ENCODE data around the gene SH3BP5L.

SH3BP5L gene

DNA sequence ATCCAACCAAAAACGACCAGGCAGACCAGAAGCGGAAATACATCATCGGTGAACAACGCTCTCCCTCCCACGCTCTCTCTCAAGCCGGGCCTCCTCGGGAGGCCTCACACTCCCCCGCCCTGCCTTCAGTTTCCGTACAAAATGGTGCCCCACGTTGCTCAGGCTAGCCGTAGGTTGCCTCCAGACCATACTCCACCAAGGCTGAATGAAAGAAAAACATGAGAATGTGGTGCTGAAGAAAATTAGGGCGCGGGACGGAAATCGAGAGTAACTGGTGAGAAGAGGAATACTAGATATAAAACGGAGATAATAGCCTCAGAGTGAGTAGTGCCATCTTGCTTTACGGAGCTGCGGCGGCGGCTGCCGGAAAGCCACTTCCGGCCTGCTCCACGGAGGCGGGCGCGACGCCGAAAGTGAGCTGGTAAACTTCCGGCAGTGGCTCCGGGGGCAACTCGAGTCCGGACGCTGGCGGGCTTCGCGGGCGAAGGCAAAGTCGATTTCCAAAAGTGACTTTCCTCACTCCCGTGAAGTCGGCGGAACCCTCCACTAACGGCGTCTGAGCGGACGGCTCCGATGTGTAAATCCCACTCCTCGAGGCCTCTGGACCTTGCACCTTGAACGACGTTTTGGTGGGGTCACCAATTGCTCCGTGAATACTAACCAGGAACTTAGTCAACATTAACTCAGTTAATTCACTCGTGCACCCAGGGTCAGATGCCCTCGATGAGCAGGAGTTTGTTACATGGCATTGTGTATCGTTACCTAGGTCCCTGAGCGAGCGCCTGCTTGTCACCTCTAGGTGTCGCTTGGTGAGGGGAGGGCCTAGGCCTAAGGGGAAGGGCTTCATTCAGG lies at the start of gene SH3BP5L:
SH3BP5L (minus strand) TSS at position 7 of the 852 bp plus-strand sequence. CDS start 980 bp downstream, outside the sequence.
- DNase-seq: peak; percentile 96

DNA sequence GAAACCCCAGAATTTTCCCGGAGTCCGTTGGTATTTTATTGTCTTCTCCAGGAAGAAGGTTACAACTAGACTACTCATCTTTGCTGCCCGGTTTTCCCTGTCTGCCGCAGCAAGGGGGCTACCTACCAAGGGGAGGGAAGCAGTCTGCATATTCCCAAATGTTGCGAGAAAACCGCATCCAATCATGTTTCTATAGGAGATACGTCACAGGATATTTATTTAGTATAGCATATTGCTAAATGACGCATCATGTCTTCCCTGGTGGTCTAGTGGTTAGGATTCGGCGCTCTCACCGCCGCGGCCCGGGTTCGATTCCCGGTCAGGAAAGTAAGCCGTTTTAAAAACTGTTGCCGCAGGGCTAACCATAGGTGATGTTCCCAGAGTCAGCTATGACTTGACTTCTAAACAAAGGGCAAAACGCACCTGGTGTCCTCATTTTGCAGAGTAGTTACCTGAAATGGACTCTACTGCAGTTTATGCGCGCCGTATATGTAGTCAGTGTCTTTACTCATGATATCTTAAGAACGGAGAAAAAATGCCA lies 48.3 kb upstream of the SH3BP5L start:
- peak; percentile 93 for DNase-seq

- DNase-seq: peak; percentile 98
These were observed 47.8 kb upstream of the SH3BP5L start for GRCh38 chr1:248873409-248873992.

- peak; percentile 82 for DNase-seq
These were observed 47.2 kb upstream of the SH3BP5L start for GRCh38 chr1:248872752-248873408.

DNA sequence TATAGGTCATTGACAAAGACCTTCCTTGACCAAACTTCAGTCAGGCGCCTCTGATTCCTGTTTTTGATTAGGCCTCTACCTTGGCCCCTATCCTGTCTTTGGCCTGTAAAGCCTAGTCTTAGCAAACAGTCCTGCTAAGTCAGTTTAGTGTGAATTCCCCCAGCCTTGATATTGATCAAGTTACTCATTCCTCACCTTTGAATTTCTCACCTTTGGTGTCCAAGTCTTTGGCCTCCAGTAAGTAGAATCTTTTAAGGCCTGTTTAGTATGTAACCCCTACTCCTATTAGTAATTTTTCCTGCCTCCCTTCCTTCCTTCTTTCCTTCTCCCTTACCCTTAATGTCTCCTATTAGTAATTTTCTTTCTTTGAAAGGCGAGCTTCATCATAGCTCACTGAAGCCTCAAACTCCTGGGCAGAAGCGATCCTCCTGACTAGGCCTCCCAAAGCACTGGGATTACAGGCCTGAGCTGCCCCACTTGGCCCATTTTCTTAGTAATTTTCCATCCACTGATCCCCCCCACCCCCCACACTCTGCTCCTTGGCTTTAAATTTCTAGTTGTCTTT lies 46.2 kb upstream of the SH3BP5L start:
- no peak for DNase-seq

GRCh38 chr1:248862998-248863881 lies 37.5 kb upstream of the SH3BP5L start:
- peak; percentile 91 for DNase-seq

GRCh38 chr1:248862695-248862997 lies 36.9 kb upstream of the SH3BP5L start:
- no peak for DNase-seq

- DNase-seq: no peak
These were observed 35.9 kb upstream of the SH3BP5L start for GRCh38 chr1:248861616-248862015.

DNA sequence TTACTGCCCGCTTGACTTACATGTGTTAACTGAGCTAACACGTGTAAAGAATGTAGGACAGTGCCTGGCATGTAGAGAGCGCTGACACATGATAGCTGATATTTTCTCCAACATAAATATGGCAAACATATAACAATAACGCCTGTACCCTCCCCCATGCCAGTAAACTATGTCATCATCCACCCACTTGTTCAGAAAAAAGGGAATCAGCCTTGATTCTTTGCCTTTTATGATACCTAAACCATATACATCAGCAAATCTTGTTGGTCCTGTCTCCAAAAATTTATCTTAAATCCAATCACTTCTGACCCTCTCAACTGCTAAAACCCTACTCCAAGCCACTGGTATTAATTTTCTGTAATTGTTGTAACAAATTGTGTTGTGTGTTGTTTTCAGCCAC lies 34.3 kb upstream of the SH3BP5L start:
- DNase-seq: no peak

DNA sequence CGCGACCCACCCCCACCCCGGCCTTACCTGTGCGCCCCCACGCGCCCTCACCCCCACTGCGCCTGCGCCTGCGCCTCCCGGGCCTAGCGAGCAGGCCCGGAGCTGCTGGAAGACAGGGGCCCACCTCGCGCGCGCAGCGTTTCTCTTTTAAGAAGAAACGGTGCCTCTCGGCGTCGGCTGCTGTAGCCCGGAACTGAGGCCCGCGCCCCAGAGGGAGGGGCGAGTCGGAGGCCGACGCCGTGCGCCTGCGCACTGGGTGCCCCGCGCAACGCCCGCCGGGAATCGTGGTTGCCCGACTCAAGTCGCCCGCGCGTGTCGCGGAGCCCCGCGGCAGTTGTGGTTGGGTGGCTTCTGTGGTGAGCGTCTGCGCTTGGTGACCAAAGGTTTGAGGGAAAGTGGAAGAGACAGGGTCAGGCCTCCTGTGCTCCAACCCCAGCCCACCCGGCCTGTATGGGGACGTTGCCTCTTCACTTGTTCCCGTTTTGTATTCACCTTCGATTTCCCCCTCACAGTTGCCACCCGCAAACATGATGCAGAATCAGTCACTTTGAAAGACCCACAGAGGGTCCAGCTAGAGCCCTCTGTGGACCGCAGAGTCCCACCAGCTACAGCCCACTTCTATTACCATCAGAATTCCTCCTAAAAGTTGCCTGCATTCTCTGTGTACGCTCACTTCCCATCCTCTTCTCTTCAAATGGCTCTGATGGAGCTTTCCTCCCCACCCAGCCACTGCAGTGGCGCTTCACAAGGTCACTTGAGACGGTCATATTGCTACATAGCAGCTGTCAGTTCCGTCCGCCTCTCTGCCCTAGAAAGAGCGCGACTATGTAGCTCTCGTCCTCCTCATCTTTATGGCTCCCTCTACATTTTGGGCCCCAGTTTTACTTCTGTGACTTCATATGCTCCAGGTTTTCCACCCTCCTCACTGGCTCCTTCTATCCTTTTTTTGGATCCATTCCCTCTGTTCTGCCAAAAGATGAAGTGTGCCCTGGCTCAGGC lies 33.5 kb upstream of the SH3BP5L start, which contains the start of gene ZNF692:
ZNF692 (minus strand) TSS at position 195 of the 999 bp plus-strand sequence. CDS start 776 bp downstream, outside the sequence.
- peak; percentile 98 for DNase-seq

GRCh38 chr1:248858096-248858890 lies 32.6 kb upstream of the SH3BP5L start:
- peak; percentile 81 for DNase-seq

DNA sequence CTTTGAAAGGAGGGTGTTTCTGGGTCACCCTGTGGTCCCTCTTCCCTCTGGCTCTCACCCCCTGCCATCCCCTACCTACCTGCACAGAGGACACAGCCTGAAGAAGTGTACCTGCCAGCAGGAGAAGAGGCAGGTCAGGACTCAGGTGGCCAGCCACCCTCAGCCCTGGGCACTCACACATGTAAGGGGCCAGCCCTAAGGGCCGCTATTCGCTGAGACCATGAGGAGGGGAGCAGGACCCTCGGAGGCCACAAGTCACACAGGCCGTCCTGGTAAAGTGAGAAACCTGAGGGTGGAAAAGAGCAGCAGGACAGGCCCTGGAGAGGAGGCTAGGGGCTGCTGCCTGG lies 32.0 kb upstream of the SH3BP5L start:
- no peak for DNase-seq

DNA sequence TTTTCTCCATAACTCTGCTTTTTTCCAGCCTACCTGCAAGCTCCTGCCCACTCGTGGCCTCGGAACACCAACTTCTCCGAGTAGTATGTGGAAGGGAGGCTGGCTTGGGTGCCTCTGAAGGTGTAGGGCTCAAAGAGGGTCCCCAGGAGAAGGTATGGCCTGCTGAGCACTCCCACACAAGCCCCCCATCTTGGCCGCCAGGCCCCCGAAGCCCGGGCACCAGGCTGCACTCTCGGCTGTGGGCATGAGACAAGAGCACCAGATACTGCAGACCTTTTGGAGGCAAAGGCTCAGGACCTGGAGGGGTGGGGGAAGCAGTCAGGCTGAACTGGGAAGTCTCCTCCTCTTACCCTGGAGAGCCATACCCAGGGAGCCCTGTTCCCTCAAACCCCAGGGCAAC lies 31.5 kb upstream of the SH3BP5L start:
- no peak for DNase-seq

DNA sequence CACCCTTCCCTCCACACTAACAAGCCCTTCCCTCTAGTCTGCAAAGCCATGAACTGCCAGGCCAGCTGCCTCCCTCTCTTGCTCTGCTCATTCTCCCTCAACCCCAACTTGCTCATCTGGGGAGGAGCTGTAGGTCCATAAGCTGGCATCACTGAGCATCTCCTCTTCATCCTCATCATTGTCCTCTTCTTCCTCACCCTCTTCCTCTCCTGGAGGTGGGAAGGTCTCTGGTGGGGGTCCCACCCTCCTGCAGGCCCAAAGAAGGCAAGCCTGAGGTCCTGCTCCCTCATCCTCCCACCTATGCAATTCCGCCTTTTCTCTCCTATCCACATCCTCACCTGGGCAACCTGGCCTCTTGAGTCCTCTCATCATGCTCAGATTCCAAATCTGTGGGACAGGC lies 30.5 kb upstream of the SH3BP5L start:
- DNase-seq: no peak

- DNase-seq: no peak
These were observed 29.9 kb upstream of the SH3BP5L start for GRCh38 chr1:248855580-248855979.

DNA sequence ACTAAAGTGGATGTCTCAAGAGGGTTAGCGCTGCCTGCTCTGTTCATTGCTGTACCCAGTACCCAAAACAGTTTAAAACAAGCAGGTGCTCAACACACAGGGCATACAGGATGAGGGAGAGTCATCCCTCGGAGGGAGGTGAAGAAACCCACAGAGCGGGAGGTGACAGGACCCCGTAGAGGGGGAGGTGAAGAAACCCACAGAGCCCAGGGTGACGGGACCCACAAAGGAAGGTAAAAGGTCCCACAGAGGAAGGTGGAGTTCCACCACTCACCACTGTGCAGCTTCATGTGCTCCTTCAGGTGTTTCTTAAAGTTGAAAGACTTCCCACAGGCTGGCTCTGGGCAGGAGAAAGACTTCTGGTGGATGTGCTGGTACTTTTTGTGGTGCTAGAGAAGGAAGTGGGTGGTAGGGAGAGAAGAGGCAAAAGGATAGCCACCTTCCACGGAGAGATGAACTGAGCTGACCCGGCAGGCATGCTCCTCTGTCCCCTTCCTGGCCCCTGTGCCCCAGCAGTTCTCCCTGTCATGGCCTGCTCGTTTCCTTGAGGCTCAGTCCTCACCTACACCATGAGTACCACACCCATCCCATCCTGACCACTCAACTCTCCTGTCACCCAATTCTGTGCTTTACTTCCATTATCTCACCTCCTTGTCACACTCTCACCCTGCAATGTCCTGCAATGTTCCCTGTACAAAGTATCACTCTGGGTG lies 28.1 kb upstream of the SH3BP5L start:
- no peak for DNase-seq

GRCh38 chr1:248852481-248853405 lies 27.0 kb upstream of the SH3BP5L start:
- DNase-seq: no peak

DNA sequence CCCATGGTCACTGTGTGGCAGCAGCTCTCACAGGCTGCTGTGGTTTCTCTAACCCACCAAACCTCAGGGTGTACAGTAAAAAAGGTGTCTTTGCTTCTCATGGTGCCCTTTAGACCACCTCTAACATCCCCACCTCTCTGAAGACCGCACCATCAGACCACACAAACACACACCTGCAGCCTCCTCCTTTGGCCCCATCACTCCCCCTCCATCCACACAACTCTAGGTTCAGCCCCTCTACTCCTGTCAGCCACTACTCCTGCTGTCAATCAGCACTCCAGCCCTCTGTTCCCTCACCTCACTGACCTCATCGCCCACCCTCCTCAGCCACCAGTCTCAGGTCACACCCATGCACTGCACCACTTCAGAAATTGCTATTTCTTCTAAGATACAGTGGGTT lies 25.7 kb upstream of the SH3BP5L start:
- no peak for DNase-seq

All from femur (tissue), 1 donor.